LoVo (cell line): ENCODE results near the gene MAPK8IP2.

Experiments
- DNase-seq: peaks from one replicate; pipeline ENCODE4 v3.0.0-alpha.2; 2016; ENCODE audit warnings: low spot score

The MAPK8IP2 gene

DNA sequence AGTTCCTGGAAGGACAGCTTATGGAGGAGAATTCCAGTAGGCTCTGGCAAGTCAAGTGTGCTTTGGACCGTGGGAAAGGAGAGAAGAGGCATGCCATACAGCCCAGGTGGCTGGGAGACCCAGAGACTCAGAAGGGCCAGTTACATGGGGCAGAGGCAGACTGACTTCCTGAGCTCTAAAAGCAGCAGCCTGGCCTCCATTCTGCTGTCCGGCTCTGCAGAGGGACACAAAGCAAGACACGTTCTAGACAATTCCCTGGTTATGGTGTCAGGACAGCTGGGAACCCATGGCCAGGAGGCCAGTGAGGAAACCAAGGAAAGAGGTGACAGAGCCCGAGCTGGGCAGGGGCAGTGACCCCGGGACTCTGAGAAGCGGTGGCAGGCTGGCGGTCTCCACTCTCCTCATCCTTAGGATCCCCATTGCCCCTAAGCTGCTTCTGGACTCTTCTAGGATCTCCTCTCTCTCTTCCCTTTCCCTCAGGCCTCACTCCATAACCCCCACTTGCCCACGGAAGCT, 25.1 kb upstream of the MAPK8IP2 start:
- DNase-seq: no peak

DNA sequence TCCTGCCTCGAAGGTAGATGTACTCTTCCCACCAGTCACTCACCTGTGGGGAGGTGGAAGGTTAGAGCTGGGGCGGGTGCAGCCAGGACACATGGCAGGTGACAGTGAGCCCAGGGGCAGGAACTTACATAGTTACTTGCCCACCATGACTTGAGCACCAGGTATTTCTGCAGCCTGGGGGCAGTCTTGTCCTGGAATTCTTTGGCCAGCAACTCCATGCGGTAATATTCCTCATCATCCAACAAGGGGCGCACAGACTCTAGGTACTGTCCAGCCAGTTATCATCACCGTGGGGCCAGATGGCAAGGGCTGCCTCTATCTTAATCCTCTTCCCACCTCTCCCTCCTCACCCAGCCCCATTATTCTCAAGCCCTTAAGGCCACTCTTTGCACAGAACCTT, 24.5 kb upstream of the MAPK8IP2 start:
- DNase-seq: no peak

DNA sequence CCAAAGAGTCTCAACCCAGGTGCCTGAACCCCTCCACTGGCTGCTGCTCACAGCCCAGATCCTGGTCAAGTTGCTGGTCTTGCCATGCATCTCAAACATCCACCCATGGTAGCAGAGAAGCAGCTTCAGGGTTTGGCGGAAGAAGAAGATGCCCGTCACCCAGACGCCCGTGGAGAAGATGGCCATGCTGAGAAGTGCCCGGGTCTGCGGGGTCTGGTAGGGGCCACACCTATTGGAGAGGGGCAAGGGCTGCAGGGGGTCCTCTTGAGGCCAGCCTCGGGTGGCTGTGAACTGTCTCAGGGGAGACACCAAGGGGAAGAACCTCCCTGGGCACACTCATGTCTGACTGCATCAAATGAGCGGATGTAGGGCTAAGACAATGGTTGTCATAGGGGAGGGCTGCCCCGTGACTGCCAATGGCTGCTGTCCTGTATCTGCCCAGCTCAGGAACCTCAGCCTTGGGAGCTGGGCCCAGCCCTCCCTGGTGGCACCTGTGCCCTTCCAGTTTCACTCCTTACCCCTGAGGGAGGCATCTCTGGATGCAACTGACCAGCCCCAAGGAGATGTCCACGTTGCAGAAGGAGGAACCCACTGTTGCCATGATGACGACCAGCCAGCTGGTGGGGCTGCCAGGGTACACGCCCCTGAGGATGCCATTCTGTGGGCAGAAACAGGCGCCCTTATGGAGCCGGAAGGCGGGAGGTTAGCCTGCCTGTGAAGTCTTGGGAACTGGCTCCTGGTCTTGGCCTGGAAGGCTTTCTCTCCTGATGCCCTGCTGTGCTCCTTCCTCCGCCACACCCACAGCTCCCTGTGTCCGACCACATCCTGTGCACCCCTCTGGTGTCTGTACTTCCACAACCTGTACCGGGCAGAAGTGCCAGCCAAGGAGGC, 23.5 kb upstream of the MAPK8IP2 start:
- no peak for DNase-seq

DNA sequence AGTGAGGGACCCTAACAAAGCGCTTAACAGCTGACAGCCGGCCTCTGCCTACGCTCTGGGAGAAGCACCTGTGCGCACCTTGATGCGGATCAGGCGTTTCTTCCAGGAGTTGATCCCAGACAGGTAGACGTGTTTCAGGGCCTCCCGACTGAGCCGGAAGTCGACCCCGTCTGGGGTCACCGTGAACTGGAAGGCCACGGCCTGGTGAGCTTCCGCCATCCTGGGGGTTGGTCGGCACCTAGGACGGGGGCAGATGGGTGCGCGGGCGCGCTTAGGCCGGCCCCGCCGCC, 23.0 kb upstream of the MAPK8IP2 start:
- no peak for DNase-seq

DNA sequence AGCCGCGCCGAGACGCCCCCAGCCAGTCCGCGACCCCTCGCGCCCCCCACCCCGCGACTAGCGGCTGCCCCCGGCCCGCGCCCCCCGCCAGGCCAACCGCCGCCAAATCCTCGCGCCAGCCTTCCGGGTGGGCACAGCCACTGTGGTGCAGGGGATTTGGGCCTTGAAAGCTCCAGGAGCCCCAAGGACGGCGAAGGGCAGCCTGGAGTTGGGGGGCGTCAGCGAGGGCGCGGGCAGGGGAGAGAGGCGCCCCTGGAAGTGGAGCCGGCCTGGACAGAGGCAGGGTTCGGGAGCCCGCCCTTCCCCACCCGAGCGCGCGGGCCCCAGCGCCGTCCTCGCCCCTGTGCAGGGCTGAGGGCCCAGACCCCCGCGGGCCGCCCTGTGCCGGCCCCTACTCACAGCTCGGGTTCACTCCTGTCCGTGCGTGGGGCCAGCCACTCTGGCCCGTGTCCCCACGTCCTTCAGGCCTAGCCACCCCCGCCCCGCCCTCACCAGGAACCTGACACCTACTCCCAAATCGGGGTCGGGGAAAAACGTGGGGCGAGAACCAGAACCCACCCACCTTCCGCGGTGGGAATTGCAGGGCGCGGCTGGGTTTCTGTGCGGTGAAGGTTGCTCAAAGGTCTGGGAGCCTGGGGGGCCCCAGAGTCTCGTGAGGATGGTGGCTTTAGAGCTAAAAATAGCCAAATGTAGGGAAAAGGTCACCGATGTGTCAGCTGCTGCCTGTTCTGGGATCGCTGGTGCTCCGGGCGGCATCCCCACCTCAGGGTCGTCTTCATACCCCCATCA, 22.4 kb upstream of the MAPK8IP2 start, which contains the start of gene CPT1B:
Gene CPT1B (minus strand): TSS at position 441 of the 789 bp plus-strand sequence. CDS start 512 bp downstream, outside the sequence.
- DNase-seq: no peak

DNA sequence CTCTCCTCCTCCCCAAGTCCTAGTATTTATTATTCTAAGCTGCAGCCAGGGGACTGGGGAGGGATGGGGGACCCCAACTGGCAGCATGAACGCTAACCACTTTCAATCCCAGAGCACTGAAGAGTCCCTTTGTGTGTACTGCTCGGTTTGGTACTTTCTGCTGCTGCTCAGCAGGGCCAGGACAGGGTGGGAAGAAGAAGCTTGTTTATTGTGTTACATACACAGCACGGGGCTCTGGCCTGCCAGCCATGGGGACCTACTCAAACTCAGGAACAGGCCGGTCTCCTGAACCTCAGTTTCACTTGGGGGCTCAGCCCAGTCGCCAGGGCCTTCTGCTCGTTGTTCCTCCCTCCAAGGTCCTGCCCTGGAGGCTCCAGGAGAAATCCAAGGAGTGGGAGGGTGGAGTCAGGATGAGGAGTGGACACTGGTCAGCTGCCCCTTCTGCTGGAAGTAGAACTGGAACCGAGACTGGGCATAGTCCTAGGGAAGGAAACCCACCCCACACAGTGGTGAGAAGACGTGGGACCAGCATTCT, 21.8 kb upstream of the MAPK8IP2 start:
- no peak for DNase-seq

DNA sequence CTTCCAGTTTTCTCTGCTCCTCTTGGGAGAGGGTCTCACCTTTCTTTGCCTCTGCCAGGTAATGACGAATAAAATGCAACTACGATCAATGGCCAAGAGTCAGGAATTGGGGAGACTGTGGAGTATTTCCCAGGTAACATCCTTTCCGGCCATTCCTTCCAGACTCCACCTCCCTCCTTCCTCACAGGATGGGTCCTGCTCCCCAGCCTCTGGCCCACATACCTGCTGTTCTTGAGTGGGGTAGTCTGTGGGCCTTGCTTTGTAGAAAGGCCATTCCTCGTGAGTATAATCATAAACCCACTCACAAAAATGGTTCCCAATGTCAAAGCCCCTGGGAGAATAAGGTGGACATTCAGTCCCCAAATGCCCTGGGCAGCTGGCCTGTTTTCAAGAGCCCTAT, 20.8 kb upstream of the MAPK8IP2 start:
- no peak for DNase-seq

DNA sequence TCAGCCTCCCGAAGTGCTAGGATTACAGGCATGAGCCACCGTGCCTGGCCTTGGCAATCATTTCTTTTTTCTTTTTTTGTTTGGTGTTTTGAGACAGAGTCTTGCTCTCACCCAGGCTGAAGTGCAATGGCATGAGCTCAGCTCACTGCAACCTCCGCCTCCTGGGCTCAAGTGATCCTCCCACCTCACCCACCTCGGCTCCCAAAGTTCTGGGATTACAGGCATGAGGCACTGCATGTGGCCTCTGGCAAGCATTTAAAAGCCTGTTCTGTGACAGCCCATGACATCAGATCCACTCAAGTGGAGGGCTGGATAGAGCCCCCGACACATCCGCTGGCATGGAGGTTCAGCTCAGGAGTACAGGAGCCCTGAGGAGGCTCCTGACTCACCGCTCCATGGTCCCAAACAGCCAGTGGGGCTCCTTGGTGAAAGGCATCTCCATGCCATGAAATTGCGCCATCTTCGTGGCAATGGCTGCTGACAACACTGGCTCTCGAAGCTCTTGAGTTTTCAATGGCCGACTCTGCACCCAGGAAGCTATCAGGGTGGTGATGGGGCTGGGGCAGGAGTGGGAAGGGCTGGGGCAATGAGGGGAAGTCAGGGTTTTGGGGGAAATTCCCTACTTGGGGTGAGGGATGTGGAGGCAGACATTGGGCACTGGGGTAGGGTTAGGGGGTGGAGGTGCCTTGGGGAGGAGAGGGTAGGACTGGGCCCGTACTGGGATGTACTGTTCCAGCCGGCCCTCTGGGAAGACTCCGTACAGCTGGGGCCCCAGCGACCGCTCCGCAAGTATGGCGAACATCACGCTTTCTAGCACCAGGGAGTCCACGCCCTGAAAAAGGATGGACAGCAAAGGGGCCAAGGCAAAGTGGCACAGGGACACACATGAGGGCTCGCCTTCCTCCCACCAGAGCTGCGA, 19.3 kb upstream of the MAPK8IP2 start:
- no peak for DNase-seq

DNA sequence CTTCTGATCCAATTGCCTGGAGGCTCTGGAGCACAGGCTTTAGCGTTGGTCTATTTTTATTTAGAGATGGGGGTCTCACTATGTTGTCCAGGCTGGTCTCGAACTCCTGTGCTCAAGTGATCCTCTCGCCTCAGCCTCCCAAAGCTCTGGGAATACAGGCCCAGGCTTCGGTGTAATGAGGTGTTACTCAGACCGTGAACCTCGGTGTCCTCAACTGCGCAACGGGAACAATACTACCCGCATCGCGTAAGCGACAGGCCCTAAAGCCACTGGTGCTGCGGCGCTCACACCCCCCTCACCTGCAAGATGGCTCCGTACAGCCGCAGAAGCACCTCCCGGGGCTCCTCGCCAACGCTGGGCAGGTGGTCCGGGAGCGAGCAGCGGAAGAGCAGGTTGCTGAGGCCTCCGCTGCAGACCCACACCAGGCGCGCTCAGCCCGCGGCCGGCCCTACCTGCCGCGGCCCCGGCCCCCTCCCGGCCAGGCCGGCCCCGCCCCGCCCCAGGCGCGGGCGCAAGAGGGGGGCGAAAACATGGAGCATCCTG, 18.6 kb upstream of the MAPK8IP2 start:
- peak; percentile 31 for DNase-seq

DNA sequence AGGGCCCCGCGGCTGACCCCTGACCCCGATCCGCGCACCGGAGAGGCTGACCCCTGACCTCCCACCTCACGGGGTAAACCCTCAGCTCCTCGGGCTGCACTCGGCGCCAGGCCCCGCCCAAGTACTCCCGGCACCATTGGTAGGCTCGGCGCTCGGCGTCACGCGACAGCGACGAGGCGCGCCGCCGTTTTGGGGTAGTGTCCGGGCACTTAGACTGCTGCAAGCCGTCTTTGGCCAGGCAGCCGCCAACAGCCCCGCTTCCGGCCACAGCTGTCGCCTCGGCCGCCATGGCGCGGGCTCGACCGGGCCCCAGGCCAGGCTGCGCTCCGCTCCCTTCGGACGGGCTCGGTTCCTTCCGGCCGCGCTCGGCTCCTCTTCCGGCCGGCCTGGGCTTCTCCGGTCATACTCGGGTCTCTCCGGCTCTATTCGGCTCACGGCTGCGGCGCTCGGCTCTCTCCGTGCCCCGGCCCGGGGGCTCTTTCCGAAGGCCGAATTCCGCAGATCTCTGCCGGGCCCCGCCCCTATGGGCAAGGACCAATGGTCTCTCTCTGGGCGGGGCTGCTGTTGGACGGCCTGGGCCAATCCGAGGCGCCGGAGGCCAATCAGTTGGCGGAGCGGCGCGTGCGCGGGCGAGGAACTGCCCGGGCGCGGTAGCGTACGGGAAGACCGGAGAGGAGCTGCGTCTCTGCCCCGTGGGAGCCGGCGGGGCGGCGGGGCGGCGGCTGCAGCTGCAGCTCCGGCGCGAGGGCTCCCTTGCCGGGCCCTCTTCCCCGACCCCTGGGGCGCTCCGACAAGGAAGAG, 17.9 kb upstream of the MAPK8IP2 start, which contains the start of gene CHKB:
Gene CHKB (minus strand): TSS at position 357 of the 801 bp plus-strand sequence. CDS start 68 bp downstream, at position 289.
- peak; percentile 98 for DNase-seq

DNA sequence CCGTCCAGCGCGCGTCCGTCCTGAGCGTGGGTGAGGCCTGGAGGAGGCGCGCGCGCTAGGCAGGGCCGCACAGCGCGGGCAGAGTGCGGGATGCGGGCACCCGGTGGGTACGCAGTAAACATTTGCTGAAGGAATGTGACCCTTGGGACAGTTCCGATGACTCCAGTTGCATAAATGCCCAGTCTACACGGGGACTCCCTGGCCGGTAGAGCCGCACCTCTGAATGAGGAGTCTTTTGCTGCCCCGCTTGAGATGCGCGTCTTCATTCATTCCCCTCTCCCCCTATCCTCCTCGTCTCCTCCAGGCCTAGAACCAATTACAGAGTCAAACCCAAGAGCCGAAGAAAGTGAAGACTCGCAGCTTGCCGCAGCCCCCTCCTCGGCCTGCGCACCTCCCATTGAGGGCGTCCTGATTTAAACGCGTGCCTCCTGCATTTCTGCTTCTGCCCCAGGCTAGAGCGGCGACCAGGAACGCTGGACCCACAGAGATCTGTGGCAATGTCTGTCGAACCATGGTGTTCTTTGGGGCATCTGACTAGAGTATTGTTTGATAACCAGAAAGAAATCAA, 17.2 kb upstream of the MAPK8IP2 start:
- DNase-seq: no peak

DNA sequence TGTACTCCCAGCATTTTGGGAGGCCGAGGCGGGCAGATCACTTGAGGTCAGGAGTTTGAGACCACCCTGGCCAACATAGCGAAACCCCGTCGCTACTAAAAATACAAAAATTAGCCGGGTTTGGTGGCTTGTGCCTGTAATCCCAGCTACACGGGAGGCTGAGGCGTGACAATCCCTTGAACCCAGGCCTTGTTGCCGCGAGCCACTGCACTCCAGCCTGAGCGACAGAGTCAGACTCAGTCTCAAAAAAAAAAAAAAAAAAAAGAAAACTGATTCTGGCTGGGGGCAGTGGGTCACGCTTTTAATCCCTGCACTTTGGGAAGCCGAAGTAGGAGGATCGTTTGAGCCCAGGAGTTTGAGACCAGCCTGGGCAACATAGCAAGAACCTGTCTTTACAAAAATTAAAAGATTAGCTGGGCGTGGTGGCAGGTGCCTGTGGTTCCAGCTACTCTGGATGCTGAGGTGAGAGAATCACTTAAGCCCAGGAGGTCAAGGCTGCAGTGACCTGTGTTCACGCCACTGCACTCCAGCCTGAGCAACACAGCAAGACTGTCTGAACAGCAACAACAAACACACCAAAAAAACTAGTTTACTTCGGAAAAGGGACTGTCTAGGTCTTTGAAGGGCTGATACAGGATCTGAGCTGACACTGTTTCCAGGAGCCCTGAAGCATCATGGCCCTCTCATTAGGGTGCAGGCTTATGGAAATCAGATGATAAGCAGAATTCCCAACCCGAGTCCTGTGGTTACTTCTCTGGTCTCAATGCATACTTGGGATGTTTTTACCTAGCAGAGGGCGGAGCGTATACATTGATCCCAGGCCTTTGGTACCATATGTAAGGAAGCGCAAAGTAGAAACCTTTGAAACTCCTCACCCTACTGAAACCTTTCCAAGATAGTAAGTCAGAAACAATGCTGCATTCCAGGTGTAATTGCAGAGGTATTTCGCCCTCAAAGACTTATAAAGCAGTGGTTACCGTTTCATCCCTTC, 16.2 kb upstream of the MAPK8IP2 start:
- no peak for DNase-seq

DNA sequence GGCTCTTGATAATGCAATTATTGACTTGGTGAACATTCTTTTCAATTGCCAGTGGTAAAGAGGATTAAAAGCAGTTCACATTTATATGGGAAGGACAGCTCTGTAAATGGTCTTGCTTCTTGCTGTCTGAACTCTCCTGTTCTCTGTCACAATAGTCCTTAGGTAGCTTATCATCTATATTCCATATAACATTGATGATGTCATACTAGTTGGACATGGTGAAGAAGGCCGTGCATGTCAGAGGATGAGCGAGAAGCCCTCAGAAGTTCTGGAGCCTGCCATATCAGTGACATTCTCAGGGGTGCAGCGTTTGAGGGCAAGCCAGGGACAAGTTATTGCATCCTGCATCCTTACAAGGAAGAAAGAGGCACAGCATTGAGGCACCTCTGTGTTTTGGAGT, 15.4 kb upstream of the MAPK8IP2 start:
- DNase-seq: no peak

DNA sequence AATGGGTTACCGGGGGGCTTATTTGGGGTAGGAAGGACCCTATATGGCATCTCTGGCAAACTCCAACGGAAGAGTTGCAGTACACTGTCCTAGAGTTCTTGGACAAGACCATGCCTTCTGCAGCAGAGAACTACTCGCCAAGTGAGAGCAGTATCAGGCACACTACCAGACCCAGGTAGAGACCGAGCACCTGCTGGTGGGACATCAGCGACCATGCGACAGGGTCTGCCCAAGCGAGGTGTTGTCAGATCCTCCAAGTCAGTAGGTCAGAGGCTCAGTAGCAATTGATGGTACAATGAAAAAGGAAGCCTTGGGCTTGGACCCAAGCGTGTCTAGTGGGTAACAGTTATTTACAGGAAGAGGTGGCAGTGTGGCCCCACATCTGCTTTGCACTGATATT, 14.8 kb upstream of the MAPK8IP2 start:
- DNase-seq: no peak

DNA sequence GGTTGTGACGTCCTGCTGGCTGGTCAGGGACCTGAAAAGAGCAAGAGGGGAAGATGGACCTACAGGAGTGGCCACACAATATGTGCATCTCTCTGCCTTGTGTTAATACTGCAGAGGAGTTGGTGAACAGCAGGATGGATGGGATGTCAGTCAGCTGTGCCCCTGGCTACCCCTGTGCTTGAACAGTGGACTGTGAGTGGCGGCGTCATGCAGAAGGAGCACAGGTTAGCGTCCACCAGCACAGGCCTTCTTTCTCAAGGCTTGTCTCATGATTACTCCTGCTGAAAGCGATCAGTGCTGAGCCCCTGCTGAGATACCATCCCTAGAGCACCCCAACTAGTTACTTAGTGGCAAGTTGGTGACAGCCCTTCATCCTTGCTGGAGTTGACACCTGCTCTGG, 14.2 kb upstream of the MAPK8IP2 start:
- DNase-seq: no peak

DNA sequence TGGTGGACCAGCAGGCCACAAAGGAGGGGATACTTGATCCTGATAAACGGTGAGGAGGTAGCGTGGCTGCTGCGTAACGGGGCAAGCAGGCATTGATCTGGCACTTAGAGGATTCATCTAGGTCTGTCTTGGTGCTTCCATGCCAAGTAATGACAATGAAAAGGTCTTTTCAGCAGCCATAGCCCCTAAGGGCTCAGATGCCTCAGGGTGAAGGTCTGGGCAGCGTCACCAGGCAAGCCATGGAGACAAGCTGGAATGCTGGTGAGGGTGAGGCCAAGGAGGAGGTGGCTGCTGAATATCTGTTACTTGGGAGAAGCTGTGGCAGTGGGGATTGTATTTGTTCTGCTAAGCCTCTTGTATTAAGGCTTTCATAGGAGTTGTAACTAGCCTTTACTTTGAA, 13.2 kb upstream of the MAPK8IP2 start:
- no peak for DNase-seq

DNA sequence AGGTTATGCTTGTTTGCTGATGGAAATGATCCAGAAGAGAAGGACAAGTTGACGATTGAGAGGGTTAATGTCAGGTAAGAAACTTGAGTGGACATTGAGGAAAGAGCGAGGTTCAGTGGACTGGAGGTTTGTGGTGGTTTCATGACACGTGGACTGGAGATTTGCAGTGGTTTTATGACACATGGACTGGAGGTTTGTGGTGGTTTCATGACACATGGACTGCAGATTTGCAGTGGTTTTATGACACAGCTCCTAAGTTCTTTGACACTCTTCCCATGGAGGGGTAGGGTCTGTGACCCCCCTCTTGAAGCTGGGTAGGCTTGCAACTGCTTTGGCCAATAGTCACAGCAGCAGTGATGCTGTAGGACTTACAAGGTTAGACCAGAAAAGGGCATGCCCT, 5.4 kb upstream of the MAPK8IP2 start:
- DNase-seq: no peak

DNA sequence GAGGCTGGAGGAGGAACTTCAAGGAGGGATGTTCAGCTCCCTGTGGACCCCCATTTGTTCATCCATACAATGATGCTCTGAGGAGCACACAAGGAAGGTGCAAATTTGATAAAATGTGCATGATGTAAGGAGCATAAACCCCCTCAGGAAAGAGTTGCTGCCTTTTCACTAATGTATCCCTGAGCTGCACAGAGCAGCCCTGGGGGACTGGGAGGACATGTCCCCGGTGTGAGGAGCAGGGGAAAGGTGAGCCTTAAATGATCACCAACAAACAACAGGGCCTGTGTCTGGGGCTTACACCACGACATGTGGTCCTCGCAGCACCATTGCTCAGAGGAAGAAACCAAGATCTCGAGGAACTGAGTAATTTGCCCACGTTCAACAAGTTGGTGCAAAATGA, 3.5 kb upstream of the MAPK8IP2 start:
- no peak for DNase-seq
